Measurements from ENCODE around the gene TMEM117.

Gene TMEM117

DNA sequence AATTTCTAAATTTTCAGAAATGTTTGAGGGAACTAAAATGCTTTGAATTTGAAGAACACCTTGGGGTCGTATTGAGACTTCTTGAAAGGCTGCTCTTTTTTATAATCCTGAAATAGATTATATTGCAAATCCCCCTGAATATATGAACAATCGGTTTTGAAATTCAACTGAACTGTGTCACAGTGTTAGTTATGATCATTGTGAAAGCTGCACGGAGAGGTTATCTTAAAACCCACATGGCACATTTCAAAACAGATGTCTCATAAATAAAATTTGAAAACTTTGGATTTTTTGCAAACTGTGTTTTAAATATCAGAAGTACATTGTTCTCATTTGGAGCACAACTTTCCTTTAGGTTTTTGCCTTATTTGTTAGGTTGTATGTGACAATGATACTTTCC lies 218.4 kb downstream of the TMEM117 start:
- peak in 1 of 2 donors; percentile 8 for DNase-seq (ENCODE audit: low read depth in 2 of 2)
- TF ChIP-seq CTCF (IDR thresholded peaks at IDR 0.05; ENCODE audit: low read depth, low read length), result no peak
- no peak overlapping the region for H3K4me3 ChIP-seq (replicated peaks in 1 of 2; ENCODE audit: low read depth in 2 of 2, low read length in 2 of 2)

- TF ChIP-seq CTCF (IDR thresholded peaks at IDR 0.05; ENCODE audit: low read depth, low read length), result no peak
Measured at GRCh38 chr12:44058366-44058765, 222.5 kb downstream of the TMEM117 start.

GRCh38 chr12:44059476-44059875 lies 223.6 kb downstream of the TMEM117 start:
- no peak for TF ChIP-seq CTCF (IDR thresholded peaks at IDR 0.05; ENCODE audit: low read depth, low read length)
- H3K4me3 ChIP-seq (replicated peaks in 1 of 2; ENCODE audit: low read depth in 2 of 2, low read length in 2 of 2), result no peak overlapping the region
- DNase-seq (ENCODE audit: low read depth in 2 of 2), result no peak

More at GRCh38 chr12:44058366-44058765, 222.5 kb downstream of the TMEM117 start:
- DNase-seq (ENCODE audit: low read depth in 2 of 2), result no peak
- H3K4me3 ChIP-seq (replicated peaks in 1 of 2; ENCODE audit: low read depth in 2 of 2, low read length in 2 of 2), result no peak overlapping the region

DNA sequence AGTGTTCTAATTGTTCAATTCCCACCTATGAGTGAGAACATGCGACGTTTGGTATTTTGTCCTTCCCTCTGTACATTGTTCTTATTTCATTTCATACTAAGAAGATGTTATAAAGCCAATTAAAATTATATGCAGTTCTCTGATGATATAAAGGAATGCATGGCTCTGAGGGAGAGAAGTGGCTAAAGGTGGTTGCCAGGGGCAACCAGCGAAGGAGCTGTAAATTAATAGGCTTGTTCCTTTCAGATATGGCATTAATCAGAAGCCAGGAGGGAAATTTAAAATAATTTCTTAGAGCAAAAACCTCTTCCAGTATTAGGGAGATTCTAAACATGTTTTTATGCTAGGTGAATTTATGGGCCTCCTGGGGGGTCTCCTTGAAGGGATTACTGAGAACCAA lies 227.8 kb downstream of the TMEM117 start:
- DNase-seq (ENCODE audit: low read depth in 2 of 2), result no peak
- TF ChIP-seq CTCF (IDR thresholded peaks at IDR 0.05; ENCODE audit: low read depth, low read length), result no peak
- H3K4me3 ChIP-seq (replicated peaks in 1 of 2; ENCODE audit: low read depth in 2 of 2, low read length in 2 of 2), result no peak overlapping the region

DNA sequence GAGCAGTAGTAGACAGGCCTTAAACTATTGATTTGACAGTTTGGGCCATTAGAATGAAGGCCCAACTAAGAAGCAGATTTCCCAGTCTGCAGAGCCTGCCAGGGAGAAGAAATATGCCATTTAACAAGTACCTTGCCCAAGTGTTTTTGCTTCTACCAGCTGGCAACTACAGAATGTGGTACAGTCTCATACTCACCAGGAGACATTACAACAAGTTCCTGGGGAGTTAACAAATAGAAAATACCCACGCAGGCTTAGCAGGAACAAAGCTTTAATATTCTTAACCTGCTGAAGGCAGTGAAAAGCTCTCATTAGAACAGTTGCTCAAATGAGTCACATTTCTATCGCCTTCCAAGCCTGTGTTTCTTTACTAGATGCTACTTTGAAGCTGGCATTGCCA lies 241.0 kb downstream of the TMEM117 start:
- TF ChIP-seq CTCF (IDR thresholded peaks at IDR 0.05; ENCODE audit: low read depth, low read length), result no peak
- no peak overlapping the region for H3K4me3 ChIP-seq (replicated peaks in 1 of 2; ENCODE audit: low read depth in 2 of 2, low read length in 2 of 2)
- no peak for DNase-seq (ENCODE audit: low read depth in 2 of 2)

- no peak for DNase-seq (ENCODE audit: low read depth in 2 of 2)
- no peak overlapping the region for H3K4me3 ChIP-seq (replicated peaks in 1 of 2; ENCODE audit: low read depth in 2 of 2, low read length in 2 of 2)
- no peak for TF ChIP-seq CTCF (IDR thresholded peaks at IDR 0.05; ENCODE audit: low read depth, low read length)
Measured at GRCh38 chr12:44077294-44077693, 241.4 kb downstream of the TMEM117 start.

GRCh38 chr12:44078273-44078672 lies 242.4 kb downstream of the TMEM117 start:
- DNase-seq (ENCODE audit: low read depth in 2 of 2), result peak in 1 of 2 donors; percentile 3
- TF ChIP-seq CTCF (IDR thresholded peaks at IDR 0.05; ENCODE audit: low read depth, low read length), result no peak
- H3K4me3 ChIP-seq (replicated peaks in 1 of 2; ENCODE audit: low read depth in 2 of 2, low read length in 2 of 2), result no peak overlapping the region
